LNCAP (cell line): Measurements from ENCODE around the gene TTC28.

Experiments
- CTCF ChIP-seq: fragments of 450-650 bp; IDR thresholded peaks from 2 replicates; pipeline ENCODE4 v1.5.1; 2017; ENCODE audit warnings: mild to moderate bottlenecking

Gene TTC28

DNA sequence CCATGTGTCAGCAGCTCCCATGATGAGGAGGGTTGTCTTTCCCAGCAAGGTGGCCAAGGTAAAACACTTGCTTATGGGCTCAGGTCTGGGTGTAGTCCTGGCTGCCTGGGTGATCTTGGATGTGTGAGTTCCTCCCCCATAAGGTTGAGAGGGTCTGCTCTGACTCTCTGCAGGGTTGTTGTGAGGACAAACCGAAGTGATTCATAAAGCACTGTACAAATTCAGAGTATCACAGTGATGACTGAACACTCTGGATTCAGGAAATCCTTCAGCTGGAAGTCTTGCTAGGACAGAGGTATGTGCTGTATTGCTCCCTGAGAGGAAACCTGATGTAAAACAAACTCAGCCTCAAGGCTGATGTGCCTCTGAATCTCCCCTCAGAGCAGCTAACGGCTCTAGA is 539.7 kb downstream of the TTC28 start:
- TF ChIP-seq CTCF, result no peak

DNA sequence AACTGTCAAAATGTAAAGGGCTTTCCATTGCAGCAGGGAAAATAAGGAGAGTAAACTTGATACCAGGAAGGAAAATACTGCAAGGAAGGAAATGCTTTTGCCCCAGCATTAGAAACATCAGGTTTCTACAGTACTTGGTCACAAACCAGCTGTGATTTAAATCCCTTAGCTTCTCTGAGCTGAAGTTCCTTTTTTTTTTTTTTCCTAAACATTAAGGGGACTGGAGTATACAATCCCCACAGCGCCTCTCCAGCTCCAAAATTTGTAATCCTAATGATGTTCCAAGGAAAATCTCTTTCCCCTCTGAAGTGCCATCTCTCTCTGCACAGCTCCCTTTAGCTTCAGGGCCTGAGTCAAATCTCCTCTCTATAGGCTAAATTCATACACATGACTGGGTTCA is 540.1 kb downstream of the TTC28 start:
- no peak for TF ChIP-seq CTCF

- no peak for TF ChIP-seq CTCF
Observed at GRCh38 chr22:28137036-28137435, 542.6 kb downstream of the TTC28 start.

GRCh38 chr22:28132466-28132865 is 547.2 kb downstream of the TTC28 start:
- no peak for TF ChIP-seq CTCF

DNA sequence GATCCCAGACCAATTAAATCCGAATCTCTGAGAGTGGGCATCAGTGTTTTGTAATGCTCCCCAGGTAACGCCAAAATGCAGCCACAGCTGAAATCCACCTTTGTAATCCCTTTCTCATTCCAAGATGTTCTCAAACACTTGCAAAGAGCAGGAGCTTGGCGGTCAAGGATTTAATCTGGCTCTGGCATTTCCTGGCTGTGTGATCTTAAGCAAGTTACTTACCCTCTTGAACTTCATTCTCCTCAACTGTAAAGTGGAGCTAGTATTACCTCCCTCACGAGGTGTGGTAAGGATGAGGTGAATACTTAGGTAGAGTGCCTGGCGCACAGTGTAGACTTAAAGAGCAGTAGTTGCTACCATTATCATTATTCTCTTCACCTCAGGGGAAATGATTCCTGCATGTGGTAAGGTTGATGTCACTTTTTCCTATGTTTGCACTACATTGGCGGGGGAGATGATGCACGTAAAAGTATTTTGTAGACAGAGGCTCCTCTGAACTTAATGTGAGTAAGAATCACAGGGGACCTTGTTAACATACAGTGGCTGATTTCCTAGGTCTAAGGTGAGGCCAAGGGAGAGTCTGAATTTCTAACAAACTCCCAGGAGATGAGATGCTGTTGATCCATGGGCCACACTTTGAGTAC is 550.2 kb downstream of the TTC28 start:
- no peak for TF ChIP-seq CTCF

- TF ChIP-seq CTCF, result no peak
Observed at GRCh38 chr22:28128827-28129226, 550.8 kb downstream of the TTC28 start.

GRCh38 chr22:28125799-28126198 is 553.8 kb downstream of the TTC28 start:
- no peak for TF ChIP-seq CTCF
